ENCODE measurements around the gene TXNRD1. TPM values are rescaled to one million over a fixed set of nuclear protein-coding genes. Genes with fewer than 3 reads are reported as not detected.

Gene TXNRD1
- total RNA-seq, 2 donors from 2014 or later: 35.9 to 36.6 TPM

DNA sequence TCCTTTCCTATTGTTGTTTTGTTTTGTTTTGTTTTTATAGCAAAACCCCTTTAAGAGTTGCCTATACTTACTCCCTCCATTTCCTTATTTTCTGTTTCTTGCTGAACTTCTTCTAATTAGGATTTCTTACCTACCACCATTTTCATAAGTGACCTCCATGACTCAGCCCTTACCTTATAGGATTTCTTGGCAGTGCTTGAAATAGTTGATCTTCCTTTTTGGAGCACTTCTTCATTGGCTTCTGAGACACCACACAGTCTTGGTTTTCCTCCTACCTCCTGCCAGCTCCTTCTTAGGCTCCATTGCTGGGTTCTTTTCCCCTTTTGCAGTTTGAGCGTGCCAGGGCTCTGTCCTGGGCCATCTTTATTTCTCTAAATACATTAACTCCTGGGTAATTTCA is 64.5 kb downstream of the TXNRD1 start:
- DNase-seq: no peak
- Histone ChIP-seq H3K4me1 (no peaks in the 10 kb centered on the region), H3K27me3 (no peaks in the 10 kb centered on the region), H3K36me3 (replicated peaks in 1 of 2; ENCODE audit: insufficient read depth in 1 of 2, low read depth in 2 of 2) (no peaks in the 10 kb centered on the region), H3K4me3 (no peak overlapping the region), H3K27ac (no peak overlapping the region), H3K9me3 (no peaks in the 10 kb centered on the region)
- intact Hi-C loops (cut with DNase I): loop anchor here (10.0 kb wide), 1 partner anchor 55 kb away; no protein-coding TSS in a partner anchor
- TF ChIP-seq, protein P1, sequence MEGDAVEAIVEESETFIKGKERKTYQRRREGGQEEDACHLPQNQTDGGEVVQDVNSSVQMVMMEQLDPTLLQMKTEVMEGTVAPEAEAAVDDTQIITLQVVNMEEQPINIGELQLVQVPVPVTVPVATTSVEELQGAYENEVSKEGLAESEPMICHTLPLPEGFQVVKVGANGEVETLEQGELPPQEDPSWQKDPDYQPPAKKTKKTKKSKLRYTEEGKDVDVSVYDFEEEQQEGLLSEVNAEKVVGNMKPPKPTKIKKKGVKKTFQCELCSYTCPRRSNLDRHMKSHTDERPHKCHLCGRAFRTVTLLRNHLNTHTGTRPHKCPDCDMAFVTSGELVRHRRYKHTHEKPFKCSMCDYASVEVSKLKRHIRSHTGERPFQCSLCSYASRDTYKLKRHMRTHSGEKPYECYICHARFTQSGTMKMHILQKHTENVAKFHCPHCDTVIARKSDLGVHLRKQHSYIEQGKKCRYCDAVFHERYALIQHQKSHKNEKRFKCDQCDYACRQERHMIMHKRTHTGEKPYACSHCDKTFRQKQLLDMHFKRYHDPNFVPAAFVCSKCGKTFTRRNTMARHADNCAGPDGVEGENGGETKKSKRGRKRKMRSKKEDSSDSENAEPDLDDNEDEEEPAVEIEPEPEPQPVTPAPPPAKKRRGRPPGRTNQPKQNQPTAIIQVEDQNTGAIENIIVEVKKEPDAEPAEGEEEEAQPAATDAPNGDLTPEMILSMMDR (IDR thresholded peaks at IDR 0.05): no peak
- no peak for TF ChIP-seq POLR2A (IDR thresholded peaks at IDR 0.05)
- WGBS, 2 donors: 82 to 95% methylated on average over 1 of the region's 1 CpG
- ATAC-seq: no peak

DNA sequence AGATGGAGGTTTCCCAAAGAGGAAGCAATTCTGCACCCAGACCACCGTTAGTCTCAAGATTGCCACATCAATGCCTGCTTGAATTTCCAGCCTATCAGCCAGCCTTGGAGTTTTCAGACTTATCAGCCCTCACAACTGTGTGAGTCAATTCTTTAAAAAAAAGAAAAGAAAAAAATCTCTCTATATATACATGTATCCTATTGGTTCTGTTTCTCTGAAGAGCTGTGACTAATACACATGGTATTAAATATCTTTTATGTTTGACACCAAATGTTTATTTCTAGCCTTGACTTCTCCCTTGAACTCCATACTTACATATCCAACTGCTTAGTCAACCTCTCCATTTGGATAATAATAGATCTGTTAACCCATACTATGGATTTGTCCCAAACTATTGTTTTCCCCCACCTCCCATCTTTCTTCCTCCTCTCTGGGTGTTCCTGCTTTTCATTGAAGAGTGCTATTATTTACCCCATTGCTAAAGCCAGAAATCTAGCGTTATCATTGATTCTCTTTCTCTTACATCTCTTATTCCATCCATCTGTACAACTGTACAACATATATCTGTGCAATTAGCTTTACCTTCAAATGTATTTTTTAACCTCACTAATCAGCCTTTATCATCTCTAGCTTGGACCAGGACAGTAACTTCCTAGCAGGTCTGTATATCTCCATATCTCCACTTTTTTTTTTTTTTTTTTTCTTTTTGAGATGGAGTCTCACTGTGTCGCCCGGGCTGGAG is 65.3 kb downstream of the TXNRD1 start:
- peaks cover 5% of the 10 kb centered on the region for H3K4me1 ChIP-seq
- peak; percentile 30 for ATAC-seq

DNA sequence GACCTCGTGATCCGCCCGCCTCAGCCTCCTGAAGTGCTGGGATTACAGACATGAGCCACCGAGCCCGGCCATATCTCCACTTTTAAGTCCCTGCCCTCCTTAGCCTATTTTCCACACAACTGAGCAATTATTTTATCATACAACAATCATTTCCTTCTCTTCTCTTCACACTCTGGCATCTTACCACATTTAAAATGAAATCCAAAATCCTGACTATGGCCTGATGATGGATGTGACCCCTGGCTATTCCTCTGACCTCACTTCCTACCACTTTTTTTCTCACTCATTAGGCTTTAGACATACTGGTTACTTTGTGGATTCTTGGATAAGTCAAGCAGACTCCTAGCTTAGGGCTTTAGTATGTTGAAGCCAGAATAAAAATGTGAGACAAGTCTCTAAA is 66.1 kb downstream of the TXNRD1 start:
- Histone ChIP-seq H3K9me3 (no peaks in the 10 kb centered on the region), H3K27ac (no peak overlapping the region), H3K4me1 (peaks cover 13% of the 10 kb centered on the region), H3K4me3 (no peak overlapping the region), H3K36me3 (replicated peaks in 1 of 2; ENCODE audit: insufficient read depth in 1 of 2, low read depth in 2 of 2) (no peaks in the 10 kb centered on the region), H3K27me3 (no peaks in the 10 kb centered on the region)
- intact Hi-C loops (cut with DNase I): loop anchor here (10.0 kb wide), 1 partner anchor 57 kb away; no protein-coding TSS in a partner anchor
- ATAC-seq (no peak), DNase-seq (no peak)
- TF ChIP-seq POLR2A (IDR thresholded peaks at IDR 0.05): no peak
- TF ChIP-seq, protein P1 (IDR thresholded peaks at IDR 0.05): no peak
- WGBS, 2 donors: 79 to 88% methylated on average over 5 of the region's 5 CpGs

More for the DNA sequence above, 65.3 kb downstream of the TXNRD1 start:
- Histone ChIP-seq H3K36me3 (replicated peaks in 1 of 2; ENCODE audit: insufficient read depth in 1 of 2, low read depth in 2 of 2) (no peaks in the 10 kb centered on the region), H3K27me3 (no peaks in the 10 kb centered on the region), H3K4me3 (no peak overlapping the region), H3K9me3 (no peaks in the 10 kb centered on the region), H3K27ac (no peak overlapping the region)
- intact Hi-C loops (cut with DNase I): loop anchor here (10.0 kb wide), 1 partner anchor 56 kb away; no protein-coding TSS in a partner anchor
- TF ChIP-seq POLR2A (IDR thresholded peaks at IDR 0.05): no peak
- TF ChIP-seq, protein P1 (IDR thresholded peaks at IDR 0.05): no peak
- WGBS, 2 donors: 44 to 62% methylated on average over 4 of the region's 4 CpGs
- DNase-seq: no peak

DNA sequence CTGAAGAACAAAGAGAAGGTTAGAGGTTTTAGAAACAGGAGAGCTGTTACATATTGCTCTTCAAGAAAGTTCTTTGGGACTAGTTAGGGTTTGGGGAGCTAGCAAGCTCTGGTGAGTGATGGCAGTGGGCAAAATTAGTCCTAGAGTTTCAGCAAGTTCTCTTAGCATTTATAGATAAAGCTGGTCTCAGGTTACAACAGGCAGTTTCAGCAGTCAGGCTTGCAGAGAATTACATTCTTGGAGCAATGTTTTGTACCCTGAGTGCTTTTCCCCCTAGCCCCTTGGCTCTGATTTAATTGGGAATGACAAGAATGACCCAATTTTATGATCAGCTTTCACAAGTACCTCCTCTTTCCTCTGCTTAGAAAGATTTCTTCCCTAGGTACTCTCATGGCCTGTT is 66.5 kb downstream of the TXNRD1 start:
- DNase-seq: no peak
- no peaks in the 10 kb centered on the region for H3K36me3 ChIP-seq (replicated peaks in 1 of 2; ENCODE audit: insufficient read depth in 1 of 2, low read depth in 2 of 2)
- intact Hi-C loops (cut with DNase I): loop anchor here (10.0 kb wide), 1 partner anchor 57 kb away; no protein-coding TSS in a partner anchor
- H3K27me3 ChIP-seq: no peaks in the 10 kb centered on the region
- H3K27ac ChIP-seq: no peak overlapping the region
- H3K4me1 ChIP-seq: peaks cover 13% of the 10 kb centered on the region
- no peak for TF ChIP-seq POLR2A (IDR thresholded peaks at IDR 0.05)
- TF ChIP-seq, protein P1 (IDR thresholded peaks at IDR 0.05): no peak
- ATAC-seq: no peak
- H3K9me3 ChIP-seq: no peaks in the 10 kb centered on the region
- H3K4me3 ChIP-seq: no peak overlapping the region

Measured in body of pancreas (tissue), 4 donors.